ENCODE results near the gene CIAO1. TPM values are rescaled to one million over a fixed set of nuclear protein-coding genes. Genes with fewer than 3 reads are reported as not detected.
A peak's percentile ranks its signal among the peaks of the same experiment; 100 is the strongest.

Gene CIAO1
- total and polyA plus RNA-seq, 2 experiments from 2014 or later: 71.2 to 90.1 TPM

GRCh38 chr2:96267159-96267971, 1.3 kb downstream of the CIAO1 start:
- peak overlapping the region; percentile 78 for H3K4me3 ChIP-seq
- no peak overlapping the region for H3K27ac ChIP-seq
- 80% methylated on average over 12 of the region's 12 CpGs for WGBS (ENCODE audit: low lambda C conversion rate, missing lambda C conversion rate)
- H3K9me2 ChIP-seq (replicated peaks; ENCODE audit: insufficient read depth): no peaks in the 10 kb centered on the region
- H3K4me2 ChIP-seq: peak overlapping the region; percentile 98
- TF ChIP-seq, protein P1, sequence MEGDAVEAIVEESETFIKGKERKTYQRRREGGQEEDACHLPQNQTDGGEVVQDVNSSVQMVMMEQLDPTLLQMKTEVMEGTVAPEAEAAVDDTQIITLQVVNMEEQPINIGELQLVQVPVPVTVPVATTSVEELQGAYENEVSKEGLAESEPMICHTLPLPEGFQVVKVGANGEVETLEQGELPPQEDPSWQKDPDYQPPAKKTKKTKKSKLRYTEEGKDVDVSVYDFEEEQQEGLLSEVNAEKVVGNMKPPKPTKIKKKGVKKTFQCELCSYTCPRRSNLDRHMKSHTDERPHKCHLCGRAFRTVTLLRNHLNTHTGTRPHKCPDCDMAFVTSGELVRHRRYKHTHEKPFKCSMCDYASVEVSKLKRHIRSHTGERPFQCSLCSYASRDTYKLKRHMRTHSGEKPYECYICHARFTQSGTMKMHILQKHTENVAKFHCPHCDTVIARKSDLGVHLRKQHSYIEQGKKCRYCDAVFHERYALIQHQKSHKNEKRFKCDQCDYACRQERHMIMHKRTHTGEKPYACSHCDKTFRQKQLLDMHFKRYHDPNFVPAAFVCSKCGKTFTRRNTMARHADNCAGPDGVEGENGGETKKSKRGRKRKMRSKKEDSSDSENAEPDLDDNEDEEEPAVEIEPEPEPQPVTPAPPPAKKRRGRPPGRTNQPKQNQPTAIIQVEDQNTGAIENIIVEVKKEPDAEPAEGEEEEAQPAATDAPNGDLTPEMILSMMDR (IDR thresholded peaks at IDR 0.05; ENCODE audit: poor library complexity): peak; percentile 33
- no peak for TF ChIP-seq EZH2phosphoT487 (IDR thresholded peaks at IDR 0.05; ENCODE audit: low read depth, severe bottlenecking, unreplicated experiment)
- no peaks in the 10 kb centered on the region for H3K27me3 ChIP-seq
- H4K20me1 ChIP-seq (ENCODE audit: insufficient read depth, poor library complexity, severe bottlenecking): peaks cover 10% of the 10 kb centered on the region
- peaks cover 3% of the 10 kb centered on the region for H3K36me3 ChIP-seq (replicated peaks; ENCODE audit: insufficient read depth, low read depth)
- peaks cover 21% of the 10 kb centered on the region for H3K4me1 ChIP-seq (ENCODE audit: insufficient read depth)
- peak; percentile 69 for DNase-seq (ENCODE audit: low spot score)
- peaks cover 54% of the 10 kb centered on the region for H3K79me2 ChIP-seq
- H2AFZ ChIP-seq: no peak overlapping the region
- H3K9me3 ChIP-seq (ENCODE audit: low read depth): no peaks in the 10 kb centered on the region

DNA sequence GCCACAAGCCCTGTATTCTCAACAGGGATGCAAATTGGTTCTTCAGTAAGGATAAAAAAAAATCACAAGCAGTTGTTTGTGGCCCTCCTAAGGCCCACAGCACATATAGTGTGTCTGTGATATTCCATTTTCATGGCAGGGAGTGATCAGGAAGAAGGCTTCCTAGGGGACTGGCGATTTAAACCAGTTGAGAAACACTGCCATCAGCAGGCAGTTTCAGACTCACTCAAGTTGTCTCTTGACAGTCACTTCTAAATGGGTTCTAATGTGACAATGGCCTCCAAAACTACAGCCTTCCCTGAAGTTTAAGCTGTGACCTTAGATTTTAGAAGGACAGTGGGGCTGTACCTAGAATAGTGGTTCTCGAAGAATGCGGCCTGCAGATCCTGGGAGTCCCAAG, 6.0 kb downstream of the CIAO1 start:
- Histone ChIP-seq H3K4me1 (ENCODE audit: insufficient read depth) (peaks cover 5% of the 10 kb centered on the region), H3K4me3 (no peak overlapping the region), H3K27ac (no peak overlapping the region), H2AFZ (no peak overlapping the region), H3K9me3 (ENCODE audit: low read depth) (no peaks in the 10 kb centered on the region), H3K79me2 (peaks cover 17% of the 10 kb centered on the region), H3K4me2 (no peak overlapping the region), H3K9me2 (replicated peaks; ENCODE audit: insufficient read depth) (no peaks in the 10 kb centered on the region), H4K20me1 (ENCODE audit: insufficient read depth, poor library complexity, severe bottlenecking) (peaks cover 2% of the 10 kb centered on the region), H3K27me3 (no peaks in the 10 kb centered on the region), H3K36me3 (replicated peaks; ENCODE audit: insufficient read depth, low read depth) (peaks cover 3% of the 10 kb centered on the region)
- TF ChIP-seq EZH2 (IDR thresholded peaks at IDR 0.05; ENCODE audit: borderline replicate concordance) (no peak), EZH2phosphoT487 (IDR thresholded peaks at IDR 0.05; ENCODE audit: low read depth, severe bottlenecking, unreplicated experiment) (no peak)
- TF ChIP-seq, protein P1 (IDR thresholded peaks at IDR 0.05; ENCODE audit: poor library complexity): no peak
- WGBS (ENCODE audit: low lambda C conversion rate, missing lambda C conversion rate): 95% methylated on average over 3 of the region's 3 CpGs
- no peak for DNase-seq (ENCODE audit: low spot score)

- WGBS (ENCODE audit: low lambda C conversion rate, missing lambda C conversion rate): 67% methylated on average over 3 of the region's 3 CpGs
- Histone ChIP-seq H3K79me2 (no peaks in the 10 kb centered on the region), H3K4me3 (no peak overlapping the region), H3K4me1 (ENCODE audit: insufficient read depth) (no peaks in the 10 kb centered on the region), H3K9me3 (ENCODE audit: low read depth) (no peaks in the 10 kb centered on the region), H4K20me1 (ENCODE audit: insufficient read depth, poor library complexity, severe bottlenecking) (no peaks in the 10 kb centered on the region), H3K9me2 (replicated peaks; ENCODE audit: insufficient read depth) (no peaks in the 10 kb centered on the region), H3K36me3 (replicated peaks; ENCODE audit: insufficient read depth, low read depth) (peaks cover 3% of the 10 kb centered on the region), H3K27ac (no peak overlapping the region), H3K27me3 (no peaks in the 10 kb centered on the region), H3K4me2 (no peak overlapping the region), H2AFZ (no peak overlapping the region)
- no peak for DNase-seq (ENCODE audit: low spot score)
- TF ChIP-seq, protein P1 (IDR thresholded peaks at IDR 0.05; ENCODE audit: poor library complexity): no peak
- TF ChIP-seq EZH2phosphoT487 (IDR thresholded peaks at IDR 0.05; ENCODE audit: low read depth, severe bottlenecking, unreplicated experiment): no peak
- TF ChIP-seq EZH2 (IDR thresholded peaks at IDR 0.05; ENCODE audit: borderline replicate concordance): no peak
Measured at GRCh38 chr2:96273763-96274162, 7.7 kb downstream of the CIAO1 start.
